Measurements from ENCODE around the gene AKR7A2. TPM values are rescaled to one million over a fixed set of nuclear protein-coding genes. Genes with fewer than 3 reads are reported as not detected.
A peak's percentile ranks its signal among the peaks of the same experiment; 100 is the strongest.

AKR7A2 gene
- total and polyA plus RNA-seq, 9 of the 15 experiments (the other 6 are each of a cell fraction or from before 2014, with no cell fraction given) = 2.0 to 78.4 (median 49.4) TPM

GRCh38 chr1:19340387-19340937 is 28.5 kb upstream of the AKR7A2 start (continued):
- no peak for TF ChIP-seq AFF1 (IDR thresholded peaks at IDR 0.05; ENCODE audit: low read depth in 1 of 2, partially characterized antibody in 2 of 2)
- TF ChIP-seq NFE2L1 (tag; IDR thresholded peaks at IDR 0.05; ENCODE audit: borderline replicate concordance, low read depth) = no peak
- TF ChIP-seq CSDE1 (IDR thresholded peaks at IDR 0.05) = no peak
- no peak for TF ChIP-seq HIVEP1 (CRISPR knock-in tag; IDR thresholded peaks at IDR 0.05)
- TF ChIP-seq ADNP (tag; IDR thresholded peaks at IDR 0.05) = peak; percentile 63
- no peak for TF ChIP-seq TFAM (CRISPR knock-in tag; conservative IDR thresholded peaks at IDR 0.05)
- no peak for TF ChIP-seq POLR3G (IDR thresholded peaks at IDR 0.05; ENCODE audit: extremely low read depth, insufficient read length, insufficient replicate concordance)
- TF ChIP-seq PTBP1 (IDR thresholded peaks at IDR 0.05; ENCODE audit: low read depth, low read length) = no peak
- TF ChIP-seq ZKSCAN1 (IDR thresholded peaks at IDR 0.05; ENCODE audit: low read depth, low read length) = no peak
- no peak for TF ChIP-seq MEF2D (tag; conservative IDR thresholded peaks at IDR 0.05; ENCODE audit: low read depth)
- TF ChIP-seq ZNF121 (CRISPR knock-in tag; conservative IDR thresholded peaks at IDR 0.05) = peak; percentile 78
- no peak for TF ChIP-seq ZFP36 (IDR thresholded peaks at IDR 0.05; ENCODE audit: low read depth, low read length, partially characterized antibody)
- no peak for TF ChIP-seq XRCC3 (IDR thresholded peaks at IDR 0.05)
- TF ChIP-seq SPI1 (IDR thresholded peaks at IDR 0.05; ENCODE audit: borderline replicate concordance, low read depth, low read length) = no peak
- TF ChIP-seq CTCF (IDR thresholded peaks at IDR 0.05 in 2 of 3, conservative IDR thresholded peaks at IDR 0.05 in 1 of 3; ENCODE audit: insufficient read depth in 2 of 3, low read depth in 1 of 3, low read length in 3 of 3) = no peak
- TF ChIP-seq RBM25 (IDR thresholded peaks at IDR 0.05; ENCODE audit: low read depth, low read length, severe bottlenecking) = peak; percentile 92
- no peak for TF ChIP-seq ASH1L (IDR thresholded peaks at IDR 0.05; ENCODE audit: borderline replicate concordance, low read depth, partially characterized antibody)
- TF ChIP-seq BCOR (IDR thresholded peaks at IDR 0.05) = peak; percentile 76
- no peak for TF ChIP-seq MYC (IDR thresholded peaks at IDR 0.05; ENCODE audit: low read depth, low read length)
- no peak for TF ChIP-seq MYC (CRISPR knock-in tag; IDR thresholded peaks at IDR 0.05; ENCODE audit: borderline replicate concordance, low read depth)
- peak; percentile 26; the same call in 1 of the 2 replicates for TF ChIP-seq SMARCA5 (IDR thresholded peaks at IDR 0.05)
- no peak for TF ChIP-seq RHOXF2B (CRISPR knock-in tag; conservative IDR thresholded peaks at IDR 0.05)
- no peak; a peak in 2 of 4 replicates for TF ChIP-seq KDM1A (IDR thresholded peaks at IDR 0.05)
- TF ChIP-seq YBX1 (IDR thresholded peaks at IDR 0.05) = no peak
- no peak for TF ChIP-seq ESRRB (CRISPR knock-in tag; IDR thresholded peaks at IDR 0.05; ENCODE audit: borderline replicate concordance)

All from K562 (cell line).